Testis (tissue), 2 donors: ENCODE measurements around the gene ZNF599.

Experiments
- POLR2A ChIP-seq: fragments of 450-650 bp; IDR thresholded peaks from one replicate; pipeline ENCODE4 v1.6.1; 2017; ENCODE audit warnings: antibody characterized with exemption, mild to moderate bottlenecking, moderate library complexity
- TF ChIP-seq, protein P1 (sequence below), 3 experiments: fragments of 450-650 bp in 2 of 3; fragments of 200-600 bp in 1 of 3; sonication (generic) in 1 of 3; IDR thresholded peaks; one replicate each; pipeline ENCODE4 v1.5.1; 2016 to 2019; ENCODE audit warnings: antibody characterized with exemption in 3 of 3, mild to moderate bottlenecking in 2 of 3, moderate library complexity in 1 of 3

DNA sequence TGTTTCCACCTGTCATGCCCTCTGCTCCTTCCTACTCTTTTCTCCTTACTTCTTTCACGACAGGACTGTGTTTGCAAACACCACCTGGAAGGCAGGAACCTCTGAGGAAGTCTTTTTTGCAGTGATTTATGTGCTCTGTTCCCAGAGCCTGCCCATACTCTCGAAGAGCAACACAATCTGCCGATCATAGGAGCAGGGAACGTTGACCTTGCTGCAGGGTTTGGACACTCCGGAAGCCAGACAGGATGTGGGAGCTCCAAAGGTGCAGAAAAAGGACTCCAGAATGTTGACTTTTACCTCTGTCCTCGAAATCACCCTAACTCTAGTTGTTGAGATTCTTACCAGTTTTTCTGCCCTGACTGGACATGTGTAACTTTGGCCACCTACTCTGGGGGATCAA is 47.6 kb downstream of the ZNF599 start:
- TF ChIP-seq, protein P1, sequence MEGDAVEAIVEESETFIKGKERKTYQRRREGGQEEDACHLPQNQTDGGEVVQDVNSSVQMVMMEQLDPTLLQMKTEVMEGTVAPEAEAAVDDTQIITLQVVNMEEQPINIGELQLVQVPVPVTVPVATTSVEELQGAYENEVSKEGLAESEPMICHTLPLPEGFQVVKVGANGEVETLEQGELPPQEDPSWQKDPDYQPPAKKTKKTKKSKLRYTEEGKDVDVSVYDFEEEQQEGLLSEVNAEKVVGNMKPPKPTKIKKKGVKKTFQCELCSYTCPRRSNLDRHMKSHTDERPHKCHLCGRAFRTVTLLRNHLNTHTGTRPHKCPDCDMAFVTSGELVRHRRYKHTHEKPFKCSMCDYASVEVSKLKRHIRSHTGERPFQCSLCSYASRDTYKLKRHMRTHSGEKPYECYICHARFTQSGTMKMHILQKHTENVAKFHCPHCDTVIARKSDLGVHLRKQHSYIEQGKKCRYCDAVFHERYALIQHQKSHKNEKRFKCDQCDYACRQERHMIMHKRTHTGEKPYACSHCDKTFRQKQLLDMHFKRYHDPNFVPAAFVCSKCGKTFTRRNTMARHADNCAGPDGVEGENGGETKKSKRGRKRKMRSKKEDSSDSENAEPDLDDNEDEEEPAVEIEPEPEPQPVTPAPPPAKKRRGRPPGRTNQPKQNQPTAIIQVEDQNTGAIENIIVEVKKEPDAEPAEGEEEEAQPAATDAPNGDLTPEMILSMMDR (IDR thresholded peaks at IDR 0.05): no peak
- TF ChIP-seq POLR2A: no peak
